Naive thymus-derived CD8-positive, alpha-beta T cell (primary cell): Measurements from ENCODE around the gene SLC25A14. TPM values are rescaled to one million over a fixed set of nuclear protein-coding genes. Genes with fewer than 3 reads are reported as not detected.
A peak's percentile ranks its signal among the peaks of the same experiment; 100 is the strongest.

Experiments used
- ATAC-seq, 2 donors: fragments of 150-1000 bp; cut with Tn5 transposase in 1 of 2; sonication (Bioruptor Pico), chemical (Tn5 transposase) in 1 of 2; 1 replicate in 1 of 2; 2 replicates in 1 of 2; pipeline ENCODE4 v1.10.0; 2021; ENCODE audit warnings: mild to moderate bottlenecking in 2 of 2, moderate library complexity in 2 of 2
- POLR2A ChIA-PET: fragments of 350-600 bp; sonication (Branson Sonifier 250); formaldehyde crosslinking; loops from one replicate; lab custom pipeline; 2021; ENCODE audit warnings: antibody characterized with exemption; lab: Charles Lee
- DNase-seq, 10 donors: peaks; one replicate each; pipeline versions ENCODE4 v3.0.0 to v3.0.0-alpha.2; 2020 to 2022
- H3K27ac Mint-ChIP-seq, 10 donors: one replicate each; pipeline ENCODE4 v1.8.0; 2020 to 2022; ENCODE audit warnings: mild to moderate bottlenecking in 10 of 10, mixed read lengths in 10 of 10, moderate library complexity in 4 of 10, inconsistent platforms in 1 of 10
- H3K27me3 Mint-ChIP-seq, 5 donors: one replicate each; pipeline ENCODE4 v1.8.0; 2021 to 2022; ENCODE audit warnings: mixed read lengths in 5 of 5
- H3K36me3 Mint-ChIP-seq, 3 donors: one replicate each; pipeline ENCODE4 v1.8.0; 2020 to 2022; ENCODE audit warnings: mixed read lengths in 3 of 3, mild to moderate bottlenecking in 2 of 3, inconsistent platforms in 1 of 3
- H3K4me1 Mint-ChIP-seq, 4 donors: one replicate each; pipeline ENCODE4 v1.8.0; 2021 to 2022; ENCODE audit warnings: mixed read lengths in 4 of 4
- H3K4me3 Mint-ChIP-seq, 10 donors: one replicate each; pipeline ENCODE4 v1.8.0; 2020 to 2022; ENCODE audit warnings: mild to moderate bottlenecking in 10 of 10, mixed read lengths in 10 of 10, moderate library complexity in 6 of 10, inconsistent platforms in 1 of 10
- H3K9me3 Mint-ChIP-seq, 9 donors: one replicate each; pipeline ENCODE4 v1.8.0; 2020 to 2022; ENCODE audit warnings: mixed read lengths in 9 of 9, mild to moderate bottlenecking in 3 of 9, inconsistent platforms in 1 of 9, moderate library complexity in 1 of 9
- polyA plus RNA-seq, 3 donors: library from polyadenylated mRNA; unstranded; fragments of 300-500 nt; fragmentation: Illumina TruSeq; gene quantifications; one replicate each; pipeline ENCODE4 v1.2.3, GENCODE V29; 2021
- total RNA-seq, 8 experiments: library from RNA in 2 of 8; stranded (reverse) in 2 of 8; gene quantifications; one replicate each; pipeline ENCODE4 v1.2.3 and lab custom pipeline; 2021 to 2026

SLC25A14 gene
- total and polyA plus RNA-seq, 5 experiments from 2014 or later: 3.9 to 15.3 (median 7.3) TPM

- Mint-ChIP-seq H3K36me3 (no peaks in the 10 kb centered on the region), H3K4me3 (no peak overlapping the region), H3K27me3 (peaks cover 8 to 26% (median 10%) of the 10 kb centered on the region in 5 donors), H3K9me3 (no peaks in the 10 kb centered on the region), H3K4me1 (no peaks in the 10 kb centered on the region), H3K27ac (no peak overlapping the region)
- POLR2A ChIA-PET: no interaction called here
- ATAC-seq: no peak
- no peak for DNase-seq
Observed at GRCh38 chrX:130393451-130394074, 53.8 kb downstream of the SLC25A14 start.

GRCh38 chrX:130395341-130395740, 55.6 kb downstream of the SLC25A14 start:
- POLR2A ChIA-PET: interaction anchor here (0.6 kb wide), 1 partner anchor 521 kb away, joined by 3 read pairs; no protein-coding TSS in a partner anchor
- Mint-ChIP-seq H3K9me3 (no peaks in the 10 kb centered on the region), H3K27me3 (peaks cover 8 to 28% (median 10%) of the 10 kb centered on the region in 5 donors), H3K4me3 (no peak overlapping the region), H3K36me3 (no peaks in the 10 kb centered on the region), H3K4me1 (no peaks in the 10 kb centered on the region), H3K27ac (no peak overlapping the region)
- ATAC-seq (no peak), DNase-seq (no peak)

GRCh38 chrX:130401415-130402207, 61.9 kb downstream of the SLC25A14 start, which contains the start of gene RBMX2:
Gene RBMX2 (plus strand): TSS chrX:130401987. CDS start chrX:130402033, 46 bp downstream.
- ATAC-seq: peak; percentile 89 to 94
- peak within 1 kb of the TSS; percentile 90 to 97 (median 96) for H3K27ac Mint-ChIP-seq
- H3K9me3 Mint-ChIP-seq: no peaks in the 10 kb centered on the region
- POLR2A ChIA-PET: interaction anchor here (1.4 kb wide), 1 partner anchor 62 kb away, joined by 3 read pairs; the partner anchor contains the start of gene SLC25A14
- H3K4me1 Mint-ChIP-seq: peaks cover 4 to 35% (median 29%) of the 10 kb centered on the region in 4 donors
- peak; percentile 52 to 80 (median 68) for DNase-seq
- H3K27me3 Mint-ChIP-seq: peaks cover 0 to 22% (median 5%) of the 10 kb centered on the region in 5 donors
- peak within 1 kb of the TSS; percentile 81 to 98 (median 90) for H3K4me3 Mint-ChIP-seq
- peaks cover 0 to 25% (median 0%) of the 10 kb centered on the region in 3 donors for H3K36me3 Mint-ChIP-seq

- POLR2A ChIA-PET: interaction anchor here (1.4 kb wide), 1 partner anchor 62 kb away, joined by 3 read pairs; the partner anchor contains the start of gene SLC25A14
- peak overlapping the region; percentile 81 to 98 (median 90) for H3K4me3 Mint-ChIP-seq
- peaks cover 0 to 28% (median 0%) of the 10 kb centered on the region in 3 donors for H3K36me3 Mint-ChIP-seq
- H3K27ac Mint-ChIP-seq: peak overlapping the region; percentile 81 to 97 (median 92)
- peaks cover 0 to 16% (median 3%) of the 10 kb centered on the region in 5 donors for H3K27me3 Mint-ChIP-seq
- DNase-seq (peak in 1 of 10 donors; percentile 1), ATAC-seq (peak in 1 of 2 donors; percentile 15)
- H3K4me1 Mint-ChIP-seq: peaks cover 4 to 37% (median 29%) of the 10 kb centered on the region in 4 donors
- no peaks in the 10 kb centered on the region for H3K9me3 Mint-ChIP-seq
Observed at GRCh38 chrX:130402208-130402684, 62.5 kb downstream of the SLC25A14 start.

- Mint-ChIP-seq H3K27ac (no peak overlapping the region), H3K9me3 (no peaks in the 10 kb centered on the region), H3K36me3 (peaks cover 0 to 46% (median 5%) of the 10 kb centered on the region in 3 donors), H3K4me1 (peaks cover 0 to 4% (median under 1%) of the 10 kb centered on the region in 4 donors), H3K4me3 (no peak overlapping the region), H3K27me3 (no peaks in the 10 kb centered on the region)
- ATAC-seq (no peak), DNase-seq (no peak)
- POLR2A ChIA-PET: no interaction called here
Observed at GRCh38 chrX:130413415-130413814, 73.7 kb downstream of the SLC25A14 start.

GRCh38 chrX:130414800-130415199, 75.1 kb downstream of the SLC25A14 start:
- Mint-ChIP-seq H3K4me1 (peaks cover 0 to 4% (median under 1%) of the 10 kb centered on the region in 4 donors), H3K4me3 (no peak overlapping the region), H3K27me3 (no peaks in the 10 kb centered on the region), H3K9me3 (no peaks in the 10 kb centered on the region), H3K27ac (no peak overlapping the region), H3K36me3 (peaks cover 0 to 37% (median 2%) of the 10 kb centered on the region in 3 donors)
- ATAC-seq: no peak
- no peak for DNase-seq
- POLR2A ChIA-PET: no interaction called here

- Mint-ChIP-seq H3K27ac (peak overlapping the region in 1 of 10 donors; percentile 55), H3K4me3 (no peak overlapping the region), H3K4me1 (peaks cover 0 to 4% (median under 1%) of the 10 kb centered on the region in 4 donors), H3K36me3 (peaks cover 0 to 34% (median 2%) of the 10 kb centered on the region in 3 donors), H3K27me3 (no peaks in the 10 kb centered on the region), H3K9me3 (no peaks in the 10 kb centered on the region)
- peak in 2 of 10 donors; percentile 1 to 16 for DNase-seq
- ATAC-seq: peak in 1 of 2 donors; percentile 47
- POLR2A ChIA-PET: no interaction called here
Observed at GRCh38 chrX:130415201-130415600, 75.5 kb downstream of the SLC25A14 start.

GRCh38 chrX:130416785-130417184, 77.1 kb downstream of the SLC25A14 start:
- Mint-ChIP-seq H3K36me3 (peaks cover 0 to 25% (median 2%) of the 10 kb centered on the region in 3 donors), H3K9me3 (no peaks in the 10 kb centered on the region), H3K27me3 (no peaks in the 10 kb centered on the region), H3K4me3 (no peak overlapping the region), H3K4me1 (peaks cover 0 to 4% (median under 1%) of the 10 kb centered on the region in 4 donors), H3K27ac (peak overlapping the region in 2 of 10 donors; percentile 43 to 57)
- ATAC-seq (no peak), DNase-seq (no peak)
- POLR2A ChIA-PET: no interaction called here

- peaks cover 0 to 4% (median under 1%) of the 10 kb centered on the region in 4 donors for H3K4me1 Mint-ChIP-seq
- H3K4me3 Mint-ChIP-seq: no peak overlapping the region
- DNase-seq (no peak), ATAC-seq (no peak)
- H3K27ac Mint-ChIP-seq: no peak overlapping the region
- H3K9me3 Mint-ChIP-seq: no peaks in the 10 kb centered on the region
- peaks cover 0 to 14% (median 2%) of the 10 kb centered on the region in 3 donors for H3K36me3 Mint-ChIP-seq
- peaks cover 0 to 3% (median 0%) of the 10 kb centered on the region in 5 donors for H3K27me3 Mint-ChIP-seq
- POLR2A ChIA-PET: no interaction called here
Observed at GRCh38 chrX:130418066-130418465, 78.3 kb downstream of the SLC25A14 start.

GRCh38 chrX:130418740-130419139, 79.0 kb downstream of the SLC25A14 start:
- no peak for ATAC-seq
- POLR2A ChIA-PET: no interaction called here
- peaks cover 0 to 4% (median under 1%) of the 10 kb centered on the region in 4 donors for H3K4me1 Mint-ChIP-seq
- no peak overlapping the region for H3K27ac Mint-ChIP-seq
- H3K9me3 Mint-ChIP-seq: no peaks in the 10 kb centered on the region
- H3K36me3 Mint-ChIP-seq: peaks cover 0 to 11% (median 2%) of the 10 kb centered on the region in 3 donors
- H3K27me3 Mint-ChIP-seq: peaks cover 0 to 3% (median 0%) of the 10 kb centered on the region in 5 donors
- no peak for DNase-seq
- H3K4me3 Mint-ChIP-seq: no peak overlapping the region

GRCh38 chrX:130419263-130419662, 79.5 kb downstream of the SLC25A14 start:
- no peak for ATAC-seq
- DNase-seq: no peak
- Mint-ChIP-seq H3K27me3 (peaks cover 0 to 3% (median 0%) of the 10 kb centered on the region in 5 donors), H3K27ac (no peak overlapping the region), H3K36me3 (peaks cover 0 to 6% (median under 1%) of the 10 kb centered on the region in 3 donors), H3K4me3 (no peak overlapping the region), H3K4me1 (peaks cover 0 to 4% (median under 1%) of the 10 kb centered on the region in 4 donors), H3K9me3 (no peaks in the 10 kb centered on the region)
- POLR2A ChIA-PET: no interaction called here
